Stomach (tissue), 9 donors: ENCODE results near the gene SCP2. TPM values are rescaled to one million over a fixed set of nuclear protein-coding genes. Genes with fewer than 3 reads are reported as not detected.
A peak's percentile ranks its signal among the peaks of the same experiment; 100 is the strongest.

Source experiments
- DNase-seq, 2 donors: peaks; one replicate each; pipeline versions ENCODE4 v3.0.0 to v3.0.0-alpha.2; 2013 to 2019
- H3K27ac ChIP-seq, 5 donors: fragments of 200-600 bp in 4 of 5; sonication (generic) in 4 of 5; one replicate each; pipeline ENCODE4 v1.5.1; 2013 to 2019; ENCODE audit warnings: mild to moderate bottlenecking in 1 of 5, moderate library complexity in 1 of 5
- H3K27me3 ChIP-seq, 3 donors: fragments of 200-600 bp; sonication (generic); one replicate each; pipeline ENCODE4 v1.5.1; 2017 to 2019; ENCODE audit warnings: mixed run types in 1 of 3
- H3K36me3 ChIP-seq, 4 donors: fragments of 200-600 bp; sonication (generic); 1 replicate in 3 of 4; 2 replicates in 1 of 4; pipeline ENCODE4 v1.5.1; 2016 to 2019
- H3K4me1 ChIP-seq, 4 donors: fragments of 200-600 bp; sonication (generic); one replicate each; pipeline ENCODE4 v1.5.1; 2016 to 2019
- H3K4me3 ChIP-seq, 4 donors: fragments of 200-600 bp; sonication (generic) in 3 of 4; one replicate each; pipeline ENCODE4 v1.5.1; 2016 to 2019; ENCODE audit warnings: mild to moderate bottlenecking in 1 of 4
- H3K9me3 ChIP-seq, 4 donors: fragments of 200-600 bp; sonication (generic); one replicate each; pipeline ENCODE4 v1.5.1; 2016 to 2019
- EP300 ChIP-seq: sonication (generic); formaldehyde crosslinking; IDR thresholded peaks from one replicate; pipeline ENCODE4 v1.6.1; 2017; ENCODE audit warnings: antibody characterized with exemption
- POLR2A ChIP-seq, 4 donors: fragments of 450-650 bp; IDR thresholded peaks; one replicate each; pipeline ENCODE4 v1.6.1; 2016; ENCODE audit warnings: antibody characterized with exemption in 4 of 4, control low read depth in 2 of 4, mild to moderate bottlenecking in 1 of 4, moderate library complexity in 1 of 4
- POLR2AphosphoS5 ChIP-seq, 3 donors: sonication (generic); formaldehyde crosslinking; IDR thresholded peaks; one replicate each; pipeline ENCODE4 v1.6.1; 2016; ENCODE audit warnings: antibody characterized with exemption in 3 of 3
- WGBS, 5 donors: extraction: QIAGEN DNeasy Blood & Tissue Kit in 3 of 5; methylation state at CpG; one replicate each; pipeline versions ENCODE4 v1.1.5 to v1.1.7; 2013 to 2018; 5-methylcytosine and 5-hydroxymethylcytosine counted together
- intact Hi-C: fragments of 100-400 bp; cut with DNase I; formaldehyde crosslinking; loops from one replicate; pipeline ENCODE4 v1.15.1; 2023; ENCODE audit warnings: low total_unique reads
- polyA plus RNA-seq, 3 donors: library from polyadenylated mRNA; stranded (reverse); fragments of 200-250 nt; gene quantifications; one replicate each; pipeline ENCODE4 v1.2.3, GENCODE V29; 2013
- total RNA-seq, 5 donors: library from RNA; depleted of rRNA; stranded (reverse); fragments of >200 nt; gene quantifications; one replicate each; pipeline versions ENCODE4 v1.1.0 to v1.2.3, GENCODE V29; 2014 to 2016
- TF ChIP-seq, protein P1 (sequence below), 7 experiments: fragments of 450-650 bp in 4 of 7; fragments of 200-600 bp in 3 of 7; sonication (generic) in 3 of 7; IDR thresholded peaks; one replicate each; pipeline ENCODE4 v1.5.1; 2016 to 2019; ENCODE audit warnings: antibody characterized with exemption in 7 of 7, control low read depth in 2 of 7, mild to moderate bottlenecking in 1 of 7
- donor health status: healthy with polysubstance abuse.
- donor health status: Bipolar disorder and iron deficiency.
- donor health status: healthy.

Gene SCP2
- total and polyA plus RNA-seq, 8 donors = 45.1 to 347 (median 97.0) TPM

DNA sequence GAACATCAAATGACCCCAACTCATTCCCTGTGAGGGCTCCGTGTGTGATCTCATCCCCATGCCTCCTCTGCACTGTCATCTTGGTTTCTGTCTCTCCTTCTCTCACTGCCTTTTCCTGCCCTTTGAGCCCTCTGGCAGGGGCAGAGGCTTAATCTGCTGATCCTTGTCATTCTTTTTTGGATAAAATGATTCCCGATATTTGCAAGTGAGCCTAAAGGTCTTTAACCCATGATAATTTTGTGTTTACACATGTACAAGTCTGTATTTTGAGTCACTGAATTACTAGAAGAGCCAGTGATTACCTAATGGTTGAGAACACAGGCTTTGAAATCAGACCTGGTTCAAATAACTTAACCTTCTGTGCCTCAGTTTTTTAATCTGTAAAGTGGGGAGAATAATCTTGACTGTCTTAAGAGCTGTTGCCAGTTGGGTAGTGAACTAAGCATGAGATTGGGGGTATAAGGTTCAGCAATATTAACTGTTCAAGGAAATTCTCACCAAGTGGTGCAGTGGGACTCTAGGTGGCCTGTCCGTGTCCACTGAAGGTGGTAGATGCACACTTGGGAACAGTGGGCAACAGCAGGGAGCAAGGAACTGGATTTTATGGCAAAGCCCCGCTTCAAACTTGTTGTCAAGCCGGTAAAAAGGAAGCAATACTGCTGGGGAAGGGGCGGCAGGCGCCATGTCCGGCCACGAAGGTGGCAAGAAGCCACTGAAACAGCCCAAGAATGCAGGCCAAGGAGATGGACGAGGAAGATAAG lies 7.2 kb upstream of the SCP2 start:
- 88 to 90% (median 90%) methylated on average over 10 of the region's 10 CpGs for WGBS, 5 donors
- TF ChIP-seq EP300 = no peak
- TF ChIP-seq, protein P1, sequence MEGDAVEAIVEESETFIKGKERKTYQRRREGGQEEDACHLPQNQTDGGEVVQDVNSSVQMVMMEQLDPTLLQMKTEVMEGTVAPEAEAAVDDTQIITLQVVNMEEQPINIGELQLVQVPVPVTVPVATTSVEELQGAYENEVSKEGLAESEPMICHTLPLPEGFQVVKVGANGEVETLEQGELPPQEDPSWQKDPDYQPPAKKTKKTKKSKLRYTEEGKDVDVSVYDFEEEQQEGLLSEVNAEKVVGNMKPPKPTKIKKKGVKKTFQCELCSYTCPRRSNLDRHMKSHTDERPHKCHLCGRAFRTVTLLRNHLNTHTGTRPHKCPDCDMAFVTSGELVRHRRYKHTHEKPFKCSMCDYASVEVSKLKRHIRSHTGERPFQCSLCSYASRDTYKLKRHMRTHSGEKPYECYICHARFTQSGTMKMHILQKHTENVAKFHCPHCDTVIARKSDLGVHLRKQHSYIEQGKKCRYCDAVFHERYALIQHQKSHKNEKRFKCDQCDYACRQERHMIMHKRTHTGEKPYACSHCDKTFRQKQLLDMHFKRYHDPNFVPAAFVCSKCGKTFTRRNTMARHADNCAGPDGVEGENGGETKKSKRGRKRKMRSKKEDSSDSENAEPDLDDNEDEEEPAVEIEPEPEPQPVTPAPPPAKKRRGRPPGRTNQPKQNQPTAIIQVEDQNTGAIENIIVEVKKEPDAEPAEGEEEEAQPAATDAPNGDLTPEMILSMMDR (IDR thresholded peaks at IDR 0.05) = no peak
- no peak for TF ChIP-seq POLR2A (IDR thresholded peaks at IDR 0.05)
- no peak for TF ChIP-seq POLR2AphosphoS5 (IDR thresholded peaks at IDR 0.05)
- Histone ChIP-seq H3K4me1 (peaks cover 0 to 55% (median 41%) of the 10 kb centered on the region in 4 donors), H3K36me3 (no peaks in the 10 kb centered on the region), H3K27me3 (peaks cover 0 to 7% (median 0%) of the 10 kb centered on the region in 3 donors), H3K4me3 (peak overlapping the region in 3 of 4 donors; percentile 62 to 79 (median 77)), H3K27ac (peak overlapping the region in 4 of 5 donors; percentile 41 to 92 (median 66)), H3K9me3 (no peaks in the 10 kb centered on the region)
- intact Hi-C loops = loop anchor here (10.0 kb wide), 1 partner anchor 265 kb away; no protein-coding TSS in a partner anchor
- no peak for DNase-seq

DNA sequence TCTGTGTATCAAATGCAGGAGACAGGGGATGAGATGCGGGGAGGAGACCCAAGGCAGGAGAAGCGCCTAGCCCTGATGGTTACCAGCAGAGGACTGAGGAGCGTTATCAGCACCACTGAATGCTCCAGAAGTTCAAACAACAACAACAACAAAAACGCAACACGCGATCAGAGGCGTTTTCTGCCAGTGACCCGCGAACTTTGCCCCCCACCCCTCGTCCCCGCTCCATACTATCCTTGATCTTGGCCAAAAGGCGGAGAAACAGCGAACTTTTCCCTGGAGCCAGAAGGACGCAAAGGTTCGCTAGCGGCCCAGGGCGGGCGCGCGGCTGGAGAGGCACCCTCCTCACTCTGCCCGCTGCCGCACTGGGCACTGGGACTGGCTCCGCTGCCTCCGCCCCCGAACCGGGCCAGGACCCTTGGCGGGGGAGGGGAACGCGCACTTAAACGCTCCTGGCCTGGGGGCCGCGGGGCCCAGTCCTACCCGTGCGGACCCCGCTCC lies 6.2 kb upstream of the SCP2 start:
- WGBS, 5 donors = 11 to 27% (median 25%) methylated on average over 16 to 35 of the region's 35 CpGs
- Histone ChIP-seq H3K9me3 (no peaks in the 10 kb centered on the region), H3K4me1 (peaks cover 4 to 55% (median 43%) of the 10 kb centered on the region in 4 donors), H3K4me3 (peak overlapping the region; percentile 62 to 79 (median 78)), H3K36me3 (no peaks in the 10 kb centered on the region), H3K27ac (peak overlapping the region; percentile 78 to 92 (median 88)), H3K27me3 (peaks cover 0 to 7% (median 0%) of the 10 kb centered on the region in 3 donors)
- DNase-seq = peak; percentile 43 to 63
- intact Hi-C loops = no loop called here
- TF ChIP-seq EP300 (no peak), POLR2A (IDR thresholded peaks at IDR 0.05) (no peak), POLR2AphosphoS5 (IDR thresholded peaks at IDR 0.05) (peak in 1 of 3 donors; percentile 33)
- TF ChIP-seq, protein P1 (IDR thresholded peaks at IDR 0.05) = no peak

DNA sequence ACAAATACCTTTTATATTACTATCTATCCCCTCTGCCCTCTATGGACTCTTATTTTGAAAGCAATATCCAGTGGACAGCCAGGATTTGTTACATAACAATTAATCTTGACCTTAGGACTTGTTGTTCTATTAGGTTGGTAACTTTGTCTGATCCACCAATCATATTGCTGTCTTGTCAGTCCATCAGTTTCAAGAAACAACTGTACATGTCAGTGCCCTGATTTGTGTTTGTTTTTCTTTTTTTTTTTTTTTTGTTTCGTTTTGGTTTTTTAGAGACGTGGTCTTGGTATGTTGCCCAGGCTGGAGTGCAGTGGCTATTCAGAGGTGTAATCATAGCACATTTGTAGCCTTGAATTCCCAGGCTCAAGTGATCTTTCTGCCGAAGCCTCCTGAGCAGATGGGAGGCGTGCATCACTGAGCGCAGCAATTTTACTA lies 1.5 kb upstream of the SCP2 start:
- TF ChIP-seq EP300 (no peak), POLR2A (IDR thresholded peaks at IDR 0.05) (no peak)
- TF ChIP-seq, protein P1 (IDR thresholded peaks at IDR 0.05) = no peak
- peak overlapping the region in 2 of 5 donors; percentile 27 to 55 for H3K27ac ChIP-seq
- no peaks in the 10 kb centered on the region for H3K9me3 ChIP-seq
- no peak for DNase-seq
- WGBS, 5 donors = 31 to 46% (median 35%) methylated on average over 5 of the region's 5 CpGs
- intact Hi-C loops = no loop called here
- peaks cover 12 to 65% (median 43%) of the 10 kb centered on the region in 4 donors for H3K4me1 ChIP-seq
- peaks cover 0 to 7% (median 0%) of the 10 kb centered on the region in 3 donors for H3K27me3 ChIP-seq
- H3K36me3 ChIP-seq = no peaks in the 10 kb centered on the region
- H3K4me3 ChIP-seq = peak overlapping the region in 2 of 4 donors; percentile 16 to 17

DNA sequence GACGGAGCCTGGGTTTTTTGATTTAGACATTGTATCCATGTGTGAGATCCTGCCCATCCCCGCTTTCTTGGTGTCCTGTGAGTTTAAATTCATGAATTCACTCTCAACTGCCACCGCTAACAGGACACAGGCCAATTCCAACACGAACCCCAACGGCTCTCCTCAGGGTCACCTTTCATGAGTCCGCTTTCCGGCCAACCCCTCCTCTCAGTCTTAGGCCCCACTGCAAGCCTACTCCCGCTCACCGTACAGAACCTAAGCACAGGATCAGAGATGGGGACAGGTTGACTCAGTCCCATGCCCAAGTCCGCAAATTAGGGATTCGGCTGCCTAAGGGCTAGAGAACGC lies 238 bp upstream of the SCP2 start:
- Histone ChIP-seq H3K4me3 (peak overlapping the region; percentile 57 to 85 (median 70)), H3K27me3 (no peaks in the 10 kb centered on the region), H3K9me3 (no peaks in the 10 kb centered on the region), H3K27ac (peak overlapping the region; percentile 20 to 85 (median 83)), H3K36me3 (no peaks in the 10 kb centered on the region), H3K4me1 (peaks cover 12 to 64% (median 37%) of the 10 kb centered on the region in 4 donors)
- DNase-seq = no peak
- intact Hi-C loops = no loop called here
- TF ChIP-seq, protein P1 (IDR thresholded peaks at IDR 0.05) = no peak
- no peak for TF ChIP-seq EP300
- no peak for TF ChIP-seq POLR2A (IDR thresholded peaks at IDR 0.05)
- no peak for TF ChIP-seq POLR2AphosphoS5 (IDR thresholded peaks at IDR 0.05)
- WGBS, 5 donors = 10 to 17% (median 13%) methylated on average over 10 to 12 of the region's 12 CpGs
